Endothelial cell of umbilical vein (primary cell): ENCODE data around the gene DDX31.

Source experiments
- CTCF ChIP-seq, 2 donors: IDR thresholded peaks; 1 replicate in 1 of 2; 2 replicates in 1 of 2; pipeline ENCODE4 v1.5.1; 2011; ENCODE audit warnings: low read length in 2 of 2, mild to moderate bottlenecking in 2 of 2, moderate library complexity in 2 of 2, control low read depth in 1 of 2, inconsistent platforms in 1 of 2, low read depth in 1 of 2; ENCODE audit not compliant: insufficient read depth in 1 of 2; ENCODE audit errors: extremely low read depth in 1 of 2
- EZH2 ChIP-seq: IDR thresholded peaks from 2 replicates; pipeline ENCODE4 v1.6.1; 2012; ENCODE audit warnings: borderline replicate concordance, low read depth, mild to moderate bottlenecking, moderate library complexity, low read length, inconsistent platforms; ENCODE audit not compliant: severe bottlenecking
- FOS ChIP-seq: IDR thresholded peaks from 2 replicates; pipeline ENCODE4 v1.6.1; 2011; ENCODE audit warnings: mild to moderate bottlenecking, low read length, moderate library complexity, borderline replicate concordance; ENCODE audit not compliant: insufficient read depth
- GATA2 ChIP-seq: IDR thresholded peaks from 2 replicates; pipeline ENCODE4 v1.7.0; 2011; ENCODE audit warnings: low read depth, mild to moderate bottlenecking, moderate library complexity, mixed read lengths, low read length; ENCODE audit not compliant: insufficient read length, insufficient read depth
- MAX ChIP-seq: IDR thresholded peaks from 2 replicates; pipeline ENCODE4 v1.6.1; 2011; ENCODE audit not compliant: insufficient read depth, insufficient read length
- MYC ChIP-seq: IDR thresholded peaks from one replicate; pipeline ENCODE4 v1.6.1; 2011; ENCODE audit warnings: mild to moderate bottlenecking, low read depth, low read length
- POLR2A ChIP-seq: IDR thresholded peaks from 2 replicates; pipeline ENCODE4 v1.6.1; 2012; ENCODE audit warnings: low read depth, mild to moderate bottlenecking, control low read depth, low read length
- POLR2AphosphoS5 ChIP-seq: IDR thresholded peaks from 2 replicates; pipeline ENCODE4 v1.6.1; 2012; ENCODE audit warnings: low read depth, mild to moderate bottlenecking, control low read depth, low read length, moderate library complexity; ENCODE audit not compliant: insufficient read depth

GRCh38 chr9:132572921-132573320 is 96.9 kb downstream of the DDX31 start:
- TF ChIP-seq POLR2A (no peak), CTCF (IDR thresholded peaks at IDR 0.05; ENCODE audit: extremely low read depth in 1 of 2, insufficient read depth in 1 of 2, low read depth in 1 of 2, low read length in 2 of 2) (no peak), EZH2 (no peak), POLR2AphosphoS5 (no peak), FOS (no peak), MAX (no peak), GATA2 (no peak), MYC (no peak)
